GM11168 (cell line): ENCODE measurements around the gene ARPC5L.
"Not testable (repeated sequence)": the region's sequence is repeated elsewhere in the genome, so short reads cannot be mapped to it uniquely, and the experiment has no call there.

Experiments used
- in situ Hi-C: fragments of 300-500 bp; cut with MboI; formaldehyde crosslinking; loops from one replicate; pipeline ENCODE4 v1.12.0; 2022; ENCODE audit warnings: low sequenced_read_pairs; ENCODE audit not compliant: unreplicated experiment

Gene ARPC5L

DNA sequence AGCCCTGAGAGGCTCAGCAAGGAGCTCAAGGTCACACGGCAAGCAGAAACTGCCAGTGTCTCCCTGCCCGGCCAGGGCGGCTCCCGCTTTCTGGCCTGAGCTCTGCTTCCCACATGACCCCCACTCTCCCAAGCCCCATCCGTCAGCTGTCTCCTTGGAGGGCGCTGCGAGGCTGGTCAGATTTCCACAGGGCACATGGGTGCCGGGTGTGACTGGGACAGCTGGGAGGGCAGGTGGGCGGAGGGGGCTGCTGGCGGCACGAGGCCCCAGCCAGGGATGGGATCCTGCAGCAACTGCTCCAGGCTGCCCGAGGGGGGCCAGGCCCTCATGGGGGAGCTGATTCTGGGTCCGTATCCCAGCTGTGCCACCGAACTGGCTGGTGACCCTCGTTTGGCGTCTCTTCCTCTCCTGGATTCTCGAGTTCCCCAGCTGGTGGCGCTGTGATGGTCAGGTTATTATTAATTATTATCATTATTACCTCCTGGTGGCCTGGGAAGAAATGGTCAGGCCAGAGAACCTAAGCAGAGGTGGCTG, 21.6 kb upstream of the ARPC5L start:
- in situ Hi-C loops = no loop called here

DNA sequence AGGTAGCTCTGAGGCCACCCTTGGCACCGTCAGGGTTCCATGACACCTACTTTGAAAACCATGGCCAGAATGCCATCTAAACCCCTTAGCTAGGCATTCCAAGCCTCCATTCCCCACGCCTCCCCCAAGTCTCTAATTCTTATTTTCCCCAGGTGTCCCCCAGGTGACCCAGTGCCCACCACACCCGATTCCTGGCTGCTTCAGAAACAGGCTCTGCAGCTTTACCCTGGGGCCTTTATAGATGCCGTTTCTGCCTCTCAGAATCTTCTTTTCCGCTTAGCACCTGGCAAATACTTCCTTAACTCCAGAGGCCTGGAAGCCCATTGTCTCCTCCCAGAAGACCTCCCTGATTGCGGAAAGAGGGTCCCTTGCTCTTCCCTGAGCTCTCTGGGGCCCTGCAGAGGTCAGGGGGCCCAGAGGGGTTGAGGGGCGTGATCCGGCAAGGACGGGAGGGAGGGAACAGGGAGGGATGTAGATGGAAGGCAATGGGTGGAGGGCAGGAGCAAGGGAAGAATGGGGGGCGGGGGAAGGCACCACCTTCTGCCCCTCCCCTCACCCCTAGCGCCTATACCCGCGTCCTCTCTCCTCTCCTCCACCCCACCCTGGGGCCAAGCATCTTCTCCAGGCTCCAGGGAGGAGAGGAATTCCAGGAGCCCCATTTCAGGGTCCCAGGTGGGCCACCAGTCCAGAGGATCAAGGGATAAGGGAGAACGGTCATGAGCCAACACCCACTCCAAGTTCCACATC, 20.7 kb upstream of the ARPC5L start:
- in situ Hi-C loops = no loop called here

DNA sequence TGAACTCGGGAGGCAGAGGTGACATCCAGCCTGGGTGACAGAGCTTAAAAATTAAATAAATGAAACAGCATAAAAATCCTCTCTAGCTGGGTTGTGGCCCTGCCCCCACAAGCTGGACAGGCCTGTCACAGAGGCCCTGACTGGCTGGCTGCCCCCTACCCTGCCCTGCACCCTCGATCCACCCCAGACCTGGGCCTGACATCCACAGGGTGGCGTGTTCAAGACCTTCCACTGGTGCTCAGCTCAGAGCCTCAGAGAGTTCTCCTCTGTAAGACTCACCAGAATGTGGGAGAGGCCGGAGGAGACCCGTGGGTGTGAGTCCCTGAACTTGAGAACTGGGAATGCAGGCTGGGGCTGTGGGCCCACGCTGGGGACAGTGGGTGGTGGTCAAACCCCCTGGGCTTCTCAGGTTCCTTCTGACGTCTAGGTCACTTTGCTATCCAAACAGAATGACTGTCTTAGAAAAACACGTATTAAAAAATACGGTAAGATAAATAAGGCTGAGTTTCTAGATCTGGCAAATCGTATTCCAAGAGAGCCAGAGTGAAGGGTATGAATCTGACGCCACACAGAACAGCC, 18.4 kb upstream of the ARPC5L start:
- in situ Hi-C loops = no loop called here

DNA sequence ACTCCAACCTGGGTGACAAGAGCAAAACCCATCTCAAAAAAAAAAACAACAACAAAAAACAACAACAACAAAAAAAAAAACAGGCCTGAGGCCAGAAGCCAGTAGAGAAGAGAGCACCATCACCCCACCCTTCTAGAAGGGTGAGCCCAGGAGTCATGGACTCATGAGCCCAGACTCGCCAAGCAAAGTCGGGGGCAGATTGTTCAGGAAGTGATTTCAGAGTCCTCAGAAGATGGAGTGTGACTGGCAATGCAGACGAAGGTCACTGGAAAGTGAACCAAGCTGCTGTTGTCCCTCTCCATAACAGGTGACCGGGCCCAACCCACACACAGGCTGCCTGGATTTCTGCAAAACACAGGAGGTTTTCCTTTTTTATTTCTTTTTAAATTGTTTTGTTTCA, 17.6 kb upstream of the ARPC5L start:
- in situ Hi-C loops = no loop called here

DNA sequence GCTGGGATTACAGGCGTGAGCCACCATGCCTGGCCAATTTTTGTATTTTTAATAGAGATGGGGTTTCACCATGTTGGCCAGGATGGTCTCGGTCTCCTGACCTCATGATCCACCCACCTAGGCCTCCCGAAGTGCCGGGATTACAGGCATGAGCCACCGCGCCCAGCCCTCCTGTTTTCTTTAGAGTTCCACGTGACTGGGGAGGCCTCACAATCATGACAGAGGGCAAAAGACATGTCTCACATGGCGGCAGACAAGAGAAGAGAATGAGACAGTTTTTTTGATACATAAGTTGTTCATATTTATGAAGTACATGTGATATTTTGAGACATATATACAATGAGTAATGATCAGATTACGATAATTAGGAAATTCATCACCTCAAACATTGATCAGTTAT, 15.5 kb upstream of the ARPC5L start:
- in situ Hi-C loops = not testable (repeated sequence)

DNA sequence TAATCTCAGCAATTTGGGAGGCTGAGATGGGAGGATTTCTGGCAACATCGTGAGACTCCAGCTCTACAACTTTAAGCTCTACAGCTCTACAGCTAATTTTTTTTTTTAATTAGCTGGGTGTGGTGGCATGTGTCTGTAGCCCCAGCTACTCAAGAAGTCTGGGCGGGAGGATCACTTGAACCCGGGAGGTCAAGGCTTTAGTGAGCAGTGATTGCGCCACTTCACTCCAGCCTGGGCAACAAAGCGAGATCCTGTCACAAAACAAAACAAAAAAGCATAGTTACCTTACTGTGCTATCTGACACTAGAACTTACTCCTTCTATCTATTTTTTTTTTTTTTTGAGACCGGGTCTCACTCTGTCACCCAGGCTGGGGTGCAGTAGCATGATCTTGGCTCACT, 15.0 kb upstream of the ARPC5L start:
- in situ Hi-C loops = no loop called here

DNA sequence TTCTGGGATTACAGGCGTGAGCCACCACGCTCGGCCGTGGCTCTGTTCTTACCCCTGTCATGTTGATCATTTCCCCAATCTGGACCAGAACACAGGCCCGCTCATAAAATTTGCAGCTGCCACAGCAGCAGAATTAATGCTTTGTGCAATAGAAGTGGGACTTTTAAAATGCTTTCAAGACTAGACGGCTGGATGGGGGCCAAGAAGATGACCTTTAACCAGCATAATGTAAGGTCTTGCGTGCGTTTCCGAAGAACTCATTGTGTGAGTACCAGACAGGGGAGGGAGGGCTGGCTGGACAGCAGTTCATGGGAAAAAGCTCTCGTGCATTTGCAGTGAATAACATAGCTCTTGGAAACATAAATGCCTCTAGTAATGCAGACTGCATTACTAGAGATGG, 12.1 kb upstream of the ARPC5L start:
- in situ Hi-C loops = loop anchor here (5.0 kb wide), 1 partner anchor 78 kb away; the partner anchor contains the start of gene NR6A1

DNA sequence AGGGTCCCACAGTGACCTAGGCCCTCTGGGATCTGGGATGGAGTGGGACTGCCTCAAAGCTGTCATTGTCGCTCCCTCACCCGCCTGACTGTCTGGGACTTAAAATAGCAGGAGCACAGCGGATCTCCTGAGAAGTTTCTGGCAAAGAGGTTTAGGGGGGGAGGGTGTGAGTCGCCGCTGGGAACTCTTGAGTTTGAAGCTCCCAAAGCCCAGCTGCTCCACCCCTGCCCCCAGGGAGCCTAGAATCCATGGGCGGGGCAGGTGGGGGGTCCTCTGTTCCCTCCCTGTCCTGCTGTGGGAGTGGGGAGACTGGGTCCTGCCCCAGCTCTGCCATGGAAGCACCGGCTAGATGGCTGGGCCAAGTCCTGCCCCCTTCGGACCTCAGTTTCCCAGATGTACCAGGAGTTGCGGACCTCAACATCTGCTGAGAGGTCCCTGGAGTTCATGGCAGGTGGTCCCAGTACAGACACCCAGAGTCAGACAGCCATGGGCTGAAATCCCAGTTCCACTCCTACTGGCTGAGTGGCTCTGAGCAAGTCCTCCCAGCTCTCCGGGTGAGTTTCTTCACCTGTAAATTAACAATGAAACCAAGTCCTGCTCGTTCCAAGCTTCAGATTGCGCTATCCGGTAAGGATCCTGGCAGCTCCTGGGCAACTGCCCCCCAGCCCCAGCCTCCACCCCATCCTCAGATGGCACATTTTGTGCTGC, 9.7 kb upstream of the ARPC5L start:
- in situ Hi-C loops = loop anchor here (5.0 kb wide), 1 partner anchor 80 kb away; the partner anchor contains the start of gene NR6A1

DNA sequence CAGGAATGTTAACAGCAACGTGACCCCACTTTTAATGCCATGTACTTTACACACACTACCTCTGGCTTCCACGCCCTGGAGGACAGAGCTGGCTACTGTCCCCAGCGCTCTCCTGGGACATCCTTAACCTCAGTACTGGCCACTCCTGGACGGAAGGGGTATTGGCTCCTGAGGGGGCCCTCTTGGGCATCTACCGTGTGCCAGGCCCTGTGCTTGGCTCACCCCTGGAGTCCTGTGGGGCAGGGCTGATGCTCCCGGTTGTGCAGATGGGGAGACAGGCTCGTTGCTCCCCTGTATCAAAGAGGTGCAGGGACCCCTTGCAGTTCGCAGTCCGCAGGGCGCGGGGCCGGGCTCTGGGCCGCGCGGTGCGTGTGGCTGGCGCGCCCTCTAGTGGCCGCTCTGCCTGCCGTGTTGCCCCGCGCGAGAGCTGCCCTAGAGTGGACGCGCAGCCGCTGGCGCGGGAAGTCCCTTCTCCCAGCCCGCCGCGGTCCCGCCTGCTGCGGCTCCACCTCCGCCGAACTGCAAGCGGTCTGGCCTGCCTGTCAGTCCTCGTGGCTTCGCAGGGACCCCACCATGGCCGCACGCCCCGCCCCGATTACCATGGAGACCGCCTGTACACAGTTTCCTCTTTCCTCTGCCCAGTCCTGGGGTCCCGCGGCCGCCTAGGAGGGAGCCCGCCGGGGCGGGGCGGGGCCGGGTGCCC, 8.9 kb upstream of the ARPC5L start, which contains the start of gene WDR38:
Gene WDR38, plus strand, starts transcription at position 632 of the 703 bp plus-strand sequence. CDS start 72 bp downstream, outside the sequence.
- in situ Hi-C loops = loop anchor here (5.0 kb wide), 1 partner anchor 81 kb away; the partner anchor contains the start of gene NR6A1

DNA sequence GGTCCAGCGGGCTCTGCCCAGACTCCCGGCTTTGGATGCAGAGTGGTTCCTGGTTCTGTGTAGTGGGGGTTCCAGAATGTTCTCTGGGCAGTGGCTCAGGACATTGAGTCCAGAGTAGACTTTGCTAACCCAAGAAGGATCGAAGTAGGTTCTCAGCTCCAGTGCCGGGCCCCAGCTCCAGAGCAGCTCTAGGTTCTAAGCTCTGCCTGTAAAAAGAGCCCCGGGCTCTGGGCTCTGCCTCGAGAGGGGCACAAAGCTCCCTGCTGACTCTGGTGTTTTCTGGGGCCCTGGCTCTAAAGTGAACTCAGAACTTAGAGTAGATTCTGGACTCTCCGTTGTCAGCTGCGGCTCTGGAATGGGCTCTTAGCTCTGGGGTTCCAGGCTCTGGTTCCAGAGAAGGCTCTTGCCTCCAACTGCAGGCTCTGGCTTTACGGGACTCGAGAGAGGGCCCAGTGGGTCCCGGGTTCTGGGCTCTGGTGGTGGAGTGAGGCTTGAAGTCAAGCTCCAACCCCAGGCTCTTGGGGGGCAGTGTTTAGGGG, 8.3 kb upstream of the ARPC5L start:
- in situ Hi-C loops = loop anchor here (5.0 kb wide), 1 partner anchor 81 kb away; the partner anchor contains the start of gene NR6A1

DNA sequence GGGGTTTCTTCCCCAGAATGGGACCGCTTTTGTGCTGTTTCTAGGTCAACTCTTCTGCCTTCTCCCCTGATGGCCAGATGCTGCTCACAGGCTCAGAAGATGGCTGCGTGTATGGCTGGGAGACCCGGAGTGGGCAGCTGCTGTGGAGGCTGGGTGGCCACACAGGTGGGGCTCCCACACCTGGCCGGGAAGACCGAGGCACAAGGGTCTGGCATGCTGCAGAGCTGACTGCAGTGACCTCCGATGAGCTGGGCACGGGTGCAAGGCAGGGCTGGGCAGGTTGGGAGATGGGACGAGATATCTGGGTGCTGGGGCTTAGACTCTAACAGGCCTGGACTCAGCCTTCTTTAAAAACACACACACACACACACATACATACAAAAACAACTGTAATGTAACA, 7.8 kb upstream of the ARPC5L start:
- in situ Hi-C loops = loop anchor here (5.0 kb wide), 1 partner anchor 82 kb away; the partner anchor contains the start of gene NR6A1

DNA sequence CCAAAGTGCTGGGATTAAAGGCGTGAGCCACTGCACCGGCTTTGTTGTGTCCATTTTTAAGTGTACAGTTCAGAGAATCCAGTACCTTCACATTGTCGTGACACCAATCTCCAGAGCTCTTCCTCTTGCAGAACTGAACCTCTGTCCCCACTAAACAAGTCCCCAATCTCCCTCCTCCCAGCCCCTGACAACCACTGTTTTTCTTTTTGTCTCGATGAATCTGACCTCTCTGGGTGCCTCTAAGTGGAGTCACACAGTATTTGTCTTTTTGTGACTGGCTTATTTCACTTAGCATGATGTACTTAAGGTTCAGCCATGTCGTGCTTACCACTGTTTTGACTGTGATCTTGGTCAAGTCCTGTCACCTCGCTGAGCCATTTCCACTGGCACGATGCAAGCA, 7.1 kb upstream of the ARPC5L start:
- in situ Hi-C loops = loop anchor here (5.0 kb wide), 1 partner anchor 83 kb away; the partner anchor contains the start of gene NR6A1

DNA sequence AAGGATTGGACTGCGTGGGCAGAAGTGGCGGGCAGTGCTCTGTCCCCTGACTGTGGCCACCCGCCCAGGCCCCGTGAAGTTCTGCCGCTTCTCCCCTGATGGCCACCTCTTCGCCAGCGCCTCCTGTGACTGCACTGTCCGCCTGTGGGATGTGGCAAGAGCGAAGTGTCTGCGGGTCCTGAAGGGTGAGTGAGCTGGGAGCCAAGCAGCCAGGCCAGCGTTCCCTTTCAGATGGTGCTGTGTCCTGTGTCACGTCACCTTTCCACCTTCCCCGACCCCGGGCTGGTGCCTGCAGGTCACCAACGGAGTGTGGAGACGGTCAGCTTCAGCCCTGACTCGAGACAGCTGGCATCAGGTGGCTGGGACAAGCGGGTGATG, 6.4 kb upstream of the ARPC5L start:
- in situ Hi-C loops = no loop called here

DNA sequence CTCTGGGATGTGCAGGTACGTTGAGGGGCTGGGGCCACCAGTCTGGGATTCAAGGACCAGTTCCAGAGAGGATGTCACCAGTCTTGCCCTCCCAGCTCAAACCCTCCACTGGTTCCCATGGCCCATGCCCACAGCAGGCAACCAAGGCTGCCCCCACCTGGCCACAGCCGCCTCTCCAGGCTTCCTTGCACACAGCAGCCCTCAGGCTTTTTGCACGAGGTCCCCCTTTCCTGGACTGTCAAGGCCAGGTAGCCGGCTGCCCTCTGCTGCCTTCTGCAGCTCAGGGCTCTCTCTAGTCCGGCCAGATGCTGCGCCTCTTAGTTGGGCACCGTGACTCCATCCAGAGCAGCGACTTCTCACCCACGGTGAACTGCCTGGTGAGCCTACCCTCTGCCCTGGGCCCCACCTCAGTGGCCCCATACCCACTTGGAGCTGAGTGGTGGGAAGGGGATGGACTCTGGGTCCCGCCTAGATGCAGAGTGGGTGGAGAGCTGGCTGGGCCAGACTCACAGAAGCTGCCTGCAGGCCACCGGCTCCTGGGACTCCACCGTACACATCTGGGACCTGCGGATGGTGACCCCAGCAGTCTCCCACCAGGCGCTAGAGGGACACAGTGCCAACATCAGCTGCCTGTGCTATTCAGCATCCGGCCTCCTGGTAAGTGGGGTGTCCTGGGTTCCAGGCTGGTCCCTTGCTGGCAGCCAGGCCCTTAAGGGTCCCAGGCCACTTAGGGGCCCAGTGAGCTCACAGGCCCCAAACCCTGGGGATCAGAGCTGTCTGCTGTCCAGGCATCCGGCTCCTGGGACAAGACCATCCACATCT, 5.8 kb upstream of the ARPC5L start:
- in situ Hi-C loops = no loop called here

DNA sequence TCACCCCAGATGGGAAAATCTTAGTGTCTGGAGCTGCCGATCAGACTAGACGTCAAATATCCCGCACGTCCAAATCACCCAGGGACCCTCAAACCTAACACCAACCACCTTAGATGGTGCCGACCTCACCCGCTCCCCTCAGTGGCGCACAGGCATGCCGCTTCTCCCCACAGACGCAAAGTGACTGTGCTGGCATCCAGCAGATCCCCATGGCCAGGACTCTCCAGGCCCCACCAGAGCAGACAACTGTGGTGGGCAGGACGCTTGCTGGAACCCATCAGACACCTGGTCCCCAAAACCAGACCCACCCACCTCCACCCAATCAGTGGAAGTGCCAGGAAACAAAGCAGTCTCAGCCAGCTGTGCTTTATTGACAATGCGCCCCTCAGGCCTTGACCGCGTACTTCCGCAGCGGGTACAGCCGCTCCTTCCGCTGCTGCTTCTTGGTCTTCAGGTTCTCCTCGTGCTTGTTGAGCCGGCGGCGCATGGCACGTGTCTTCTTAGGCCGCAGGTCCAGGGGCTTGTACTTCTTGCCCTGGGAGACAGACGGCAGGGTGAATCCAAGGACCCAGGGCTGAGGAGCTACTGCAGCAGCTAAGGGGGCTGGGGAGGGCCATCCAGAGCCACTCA, 4.3 kb upstream of the ARPC5L start:
- in situ Hi-C loops = no loop called here

DNA sequence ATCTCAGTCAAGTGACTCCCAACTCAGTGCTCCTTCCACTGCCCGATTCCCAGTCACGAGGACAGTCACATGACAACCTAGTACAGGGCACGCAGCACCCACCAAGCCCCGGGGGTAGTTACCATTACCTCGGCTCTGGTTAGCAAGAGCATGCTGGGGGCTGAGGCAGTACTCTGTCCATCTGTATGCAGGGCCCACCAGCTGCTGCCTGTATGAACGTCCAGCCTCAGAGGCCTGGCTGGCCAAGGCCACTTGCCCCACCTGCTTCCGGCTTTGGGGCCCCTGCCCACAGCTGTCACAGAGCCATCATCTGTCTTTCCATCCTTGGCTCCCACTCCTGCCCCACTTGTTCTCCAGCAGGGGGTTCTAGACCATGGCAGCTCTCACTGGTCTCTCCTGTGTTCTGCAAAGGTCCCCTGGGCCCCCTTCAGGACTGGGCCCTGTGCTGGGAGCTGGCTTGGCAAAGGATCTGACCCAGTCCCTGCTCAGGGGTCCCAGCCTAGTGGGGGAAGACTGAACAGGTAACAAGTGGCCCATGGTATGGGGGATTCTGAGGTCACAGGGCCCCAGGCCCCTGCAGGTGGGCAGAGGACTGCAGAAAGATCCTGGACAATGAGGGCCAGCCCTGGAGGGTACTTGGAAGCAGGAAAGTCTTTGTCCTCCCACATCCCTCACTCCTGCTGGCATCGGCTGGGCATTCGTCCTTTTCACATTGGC, 3.4 kb upstream of the ARPC5L start:
- in situ Hi-C loops = no loop called here

DNA sequence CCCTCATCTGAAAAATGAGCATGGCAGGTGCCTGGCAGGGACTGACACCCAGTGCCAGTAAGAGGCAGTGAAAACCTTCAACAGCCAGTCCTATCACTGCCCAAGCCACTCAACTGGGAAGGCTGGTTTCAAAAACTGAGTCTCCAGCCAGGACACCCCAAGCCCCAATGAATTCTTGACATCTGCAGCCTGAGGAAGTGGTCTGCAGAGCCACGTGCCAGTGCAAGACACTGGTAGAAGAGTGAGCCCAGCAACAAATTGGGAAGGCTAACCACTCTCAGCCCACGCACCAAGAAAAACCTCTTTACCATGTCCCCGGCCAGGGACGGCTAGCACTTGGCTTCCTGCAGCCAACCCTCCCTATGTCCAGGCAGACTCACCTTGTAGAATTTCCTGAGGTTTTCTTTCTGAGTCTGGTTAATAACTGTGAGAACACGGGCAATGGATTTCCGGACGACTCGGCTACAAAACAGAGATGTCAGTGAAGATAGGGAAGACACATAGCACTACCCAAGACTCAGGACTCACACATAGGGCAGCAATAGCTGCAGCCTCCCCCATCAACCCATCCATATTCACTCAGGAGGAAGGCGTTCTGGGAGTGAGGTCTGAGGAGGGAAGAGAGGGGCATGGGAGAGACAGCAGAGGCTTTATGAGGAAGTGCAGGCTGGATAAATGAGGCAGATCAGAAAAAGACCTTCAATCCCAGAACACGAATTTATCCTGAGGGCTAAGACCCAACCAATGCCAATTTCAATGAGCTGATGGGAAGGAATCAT, 1.9 kb upstream of the ARPC5L start:
- in situ Hi-C loops = no loop called here
